Panc1 (cell line): ENCODE results near the gene DAB1.

Source experiments
- POLR2AphosphoS5 ChIP-seq: IDR thresholded peaks from 2 replicates; pipeline ENCODE4 v1.6.1; 2012; ENCODE audit warnings: mild to moderate bottlenecking, low read depth, low read length, moderate library complexity
- TF ChIP-seq, protein P1 (sequence below): fragments of 450-650 bp; IDR thresholded peaks from 2 replicates; pipeline ENCODE4 v1.5.1; 2017; ENCODE audit warnings: mild to moderate bottlenecking

DNA sequence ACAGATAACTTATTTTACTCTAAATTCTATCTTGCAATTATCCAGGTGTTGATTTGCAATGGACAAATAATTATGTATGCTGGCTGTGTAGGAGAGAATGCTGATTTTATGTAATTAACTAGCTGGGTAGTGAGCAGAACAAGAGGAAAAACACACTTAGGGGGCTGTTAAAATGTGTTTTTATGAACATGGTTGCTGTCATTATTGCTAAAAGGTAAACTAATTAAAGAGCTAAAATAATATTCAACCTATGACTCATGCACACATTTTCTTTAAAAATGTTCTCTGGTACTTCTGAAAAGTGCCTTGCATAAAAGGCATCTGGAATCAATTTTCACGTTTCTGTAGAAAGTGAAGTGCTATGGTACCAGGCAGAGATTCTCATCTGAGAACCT is 265.3 kb downstream of the DAB1 start:
- TF ChIP-seq, protein P1, sequence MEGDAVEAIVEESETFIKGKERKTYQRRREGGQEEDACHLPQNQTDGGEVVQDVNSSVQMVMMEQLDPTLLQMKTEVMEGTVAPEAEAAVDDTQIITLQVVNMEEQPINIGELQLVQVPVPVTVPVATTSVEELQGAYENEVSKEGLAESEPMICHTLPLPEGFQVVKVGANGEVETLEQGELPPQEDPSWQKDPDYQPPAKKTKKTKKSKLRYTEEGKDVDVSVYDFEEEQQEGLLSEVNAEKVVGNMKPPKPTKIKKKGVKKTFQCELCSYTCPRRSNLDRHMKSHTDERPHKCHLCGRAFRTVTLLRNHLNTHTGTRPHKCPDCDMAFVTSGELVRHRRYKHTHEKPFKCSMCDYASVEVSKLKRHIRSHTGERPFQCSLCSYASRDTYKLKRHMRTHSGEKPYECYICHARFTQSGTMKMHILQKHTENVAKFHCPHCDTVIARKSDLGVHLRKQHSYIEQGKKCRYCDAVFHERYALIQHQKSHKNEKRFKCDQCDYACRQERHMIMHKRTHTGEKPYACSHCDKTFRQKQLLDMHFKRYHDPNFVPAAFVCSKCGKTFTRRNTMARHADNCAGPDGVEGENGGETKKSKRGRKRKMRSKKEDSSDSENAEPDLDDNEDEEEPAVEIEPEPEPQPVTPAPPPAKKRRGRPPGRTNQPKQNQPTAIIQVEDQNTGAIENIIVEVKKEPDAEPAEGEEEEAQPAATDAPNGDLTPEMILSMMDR: no peak
- TF ChIP-seq POLR2AphosphoS5: no peak
